Fibroblast of skin of back (primary cell): Measurements from ENCODE around the gene TRAPPC11.
A peak's percentile ranks its signal among the peaks of the same experiment; 100 is the strongest.

ENCODE experiments used
- DNase-seq: peaks from one replicate; pipeline ENCODE4 v3.0.0-alpha.2; 2013

Gene TRAPPC11

GRCh38 chr4:183637461-183637860 is 21.6 kb upstream of the TRAPPC11 start:
- DNase-seq: peak; percentile 53

DNA sequence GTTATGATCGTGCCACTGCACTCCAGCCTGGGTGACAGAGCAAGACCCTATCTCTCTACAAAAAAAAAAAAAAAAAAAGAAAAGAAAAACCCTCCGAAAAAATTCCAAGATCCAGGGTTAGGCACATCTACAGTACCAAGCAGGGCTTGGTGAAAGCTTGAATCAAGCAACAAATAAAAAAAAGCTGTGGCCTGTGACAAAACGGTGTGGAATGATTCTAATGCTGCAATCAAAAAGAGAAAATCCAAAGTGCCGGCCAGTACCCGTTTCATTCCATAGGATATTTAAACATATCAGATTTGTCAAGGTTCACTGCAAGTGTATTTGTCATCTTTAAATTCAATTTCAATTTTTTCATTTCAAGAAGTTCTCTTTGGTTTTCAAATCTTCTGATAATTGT is 20.7 kb upstream of the TRAPPC11 start:
- peak; percentile 67 for DNase-seq

- DNase-seq: peak; percentile 65
Observed at GRCh38 chr4:183639291-183639690, 19.8 kb upstream of the TRAPPC11 start.

DNA sequence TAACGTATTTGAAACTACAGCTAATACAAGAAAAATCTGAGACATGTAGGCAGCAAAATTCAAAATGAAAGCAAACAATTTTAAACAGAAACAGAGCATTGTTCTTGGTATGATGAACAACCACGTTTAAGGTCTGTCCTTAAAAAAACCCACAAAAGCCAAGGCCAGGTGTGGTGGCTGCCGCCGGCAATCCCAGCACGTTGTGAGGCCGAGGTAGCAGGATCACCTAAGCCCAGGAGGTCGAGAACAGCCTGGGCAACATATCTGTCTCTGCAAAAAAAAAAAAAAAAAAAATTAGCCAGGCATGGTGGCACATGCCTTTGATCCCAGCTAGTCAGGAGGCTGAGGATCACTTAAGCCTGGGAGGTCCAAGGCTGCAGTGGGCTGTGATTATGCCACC is 13.8 kb upstream of the TRAPPC11 start:
- DNase-seq: no peak

- DNase-seq: no peak
Observed at GRCh38 chr4:183657564-183657963, 1.5 kb upstream of the TRAPPC11 start.

DNA sequence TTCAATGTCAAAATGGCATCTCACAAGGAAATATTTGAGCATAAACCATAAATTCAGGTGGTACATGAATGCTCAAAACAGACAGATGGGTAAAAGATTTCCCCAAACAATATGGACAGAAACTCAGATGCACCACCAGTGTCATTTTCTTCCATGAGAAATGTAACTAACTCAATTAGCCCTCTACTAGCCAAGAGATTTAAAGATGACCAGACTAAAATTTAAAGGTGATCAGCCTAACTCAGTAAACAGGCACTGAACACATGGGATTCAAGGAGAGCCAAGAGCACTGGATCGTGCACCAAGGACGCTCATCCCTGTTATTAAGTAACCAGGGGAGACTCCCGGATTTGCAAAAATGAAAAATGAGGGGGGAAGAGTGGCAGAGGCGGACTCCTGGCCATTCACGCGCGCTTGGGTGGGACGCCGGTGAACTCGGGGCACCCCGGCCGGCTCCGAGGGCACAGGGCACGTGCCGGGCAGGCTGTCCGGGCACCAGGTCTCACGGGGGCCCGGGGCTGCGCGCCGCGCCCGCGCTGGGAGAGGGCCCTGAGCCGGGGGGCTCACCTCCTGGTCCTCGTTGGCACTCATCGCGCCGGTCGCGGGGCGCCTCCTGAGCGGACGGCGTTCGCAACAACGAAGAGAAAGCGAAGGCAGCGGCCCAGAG is 598 bp upstream of the TRAPPC11 start:
- no peak for DNase-seq

GRCh38 chr4:183659872-183660242 is 764 bp downstream of the TRAPPC11 start:
- DNase-seq: no peak

DNA sequence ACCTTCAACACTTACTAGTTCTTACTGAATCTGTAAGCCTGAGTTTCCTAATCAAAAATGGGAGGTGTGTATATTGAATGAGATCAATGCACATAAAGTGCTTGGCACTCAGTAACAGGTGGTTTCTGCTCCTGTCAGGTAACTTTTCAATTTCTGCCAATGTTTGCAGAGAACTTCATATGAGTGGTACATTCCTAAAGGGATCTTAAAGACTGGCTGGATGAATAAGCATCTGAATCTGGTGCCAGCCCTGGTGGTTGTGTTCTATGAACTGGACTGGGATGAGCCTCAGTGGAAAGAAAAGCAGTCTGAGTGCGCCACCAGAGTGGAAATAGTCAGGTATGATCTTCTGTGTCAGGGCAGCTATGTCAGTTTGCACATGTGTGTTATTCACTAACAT is 7.0 kb downstream of the TRAPPC11 start:
- no peak for DNase-seq

DNA sequence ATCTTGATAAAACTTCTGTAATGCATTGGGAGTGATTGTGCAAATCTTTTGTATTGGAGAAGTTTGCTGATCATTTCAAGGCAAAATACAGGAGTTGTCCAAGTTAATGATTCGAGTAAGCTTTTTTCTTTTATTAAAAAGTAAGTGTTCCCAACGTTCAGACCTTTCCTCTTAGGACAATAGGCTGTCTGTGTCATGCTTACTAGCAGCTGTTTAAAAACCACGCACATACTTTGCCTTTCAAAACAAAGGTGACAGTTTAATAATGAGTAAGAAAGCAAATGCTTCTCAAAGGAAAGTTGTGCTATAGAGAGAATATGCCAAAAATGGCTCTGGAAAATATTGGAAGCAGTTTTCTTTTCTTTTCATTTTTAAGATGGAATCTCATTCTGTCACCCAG is 11.2 kb downstream of the TRAPPC11 start:
- DNase-seq: no peak

DNA sequence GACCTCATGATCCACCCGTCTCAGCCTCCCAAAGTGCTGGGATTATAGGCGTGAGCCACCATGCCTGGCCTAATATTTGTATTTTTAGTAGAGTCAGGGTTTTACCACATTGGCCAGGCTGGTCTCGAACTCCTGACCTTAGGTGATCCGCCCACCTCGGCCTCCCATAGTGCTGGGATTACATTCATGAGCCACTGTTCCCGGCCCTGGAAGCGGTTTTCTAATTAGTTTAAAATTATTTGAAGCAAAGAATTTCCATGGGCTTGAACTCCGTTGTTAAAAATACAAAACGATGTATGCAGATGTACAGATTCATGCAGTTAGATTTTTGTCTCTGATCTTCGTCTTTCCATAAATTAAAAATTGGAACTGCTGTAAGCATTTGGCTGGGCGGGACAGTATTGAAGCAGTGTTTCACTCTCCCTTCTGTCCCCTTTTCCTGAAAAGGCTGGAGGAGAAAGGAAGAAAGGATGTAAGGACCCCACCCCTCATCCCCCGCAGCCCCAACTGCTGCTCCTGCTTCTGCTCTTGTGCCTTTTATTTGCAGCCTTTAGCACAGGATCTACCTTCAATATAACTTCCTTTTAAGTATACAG is 12.0 kb downstream of the TRAPPC11 start:
- DNase-seq: no peak

GRCh38 chr4:183674153-183674552 is 15.1 kb downstream of the TRAPPC11 start:
- no peak for DNase-seq

DNA sequence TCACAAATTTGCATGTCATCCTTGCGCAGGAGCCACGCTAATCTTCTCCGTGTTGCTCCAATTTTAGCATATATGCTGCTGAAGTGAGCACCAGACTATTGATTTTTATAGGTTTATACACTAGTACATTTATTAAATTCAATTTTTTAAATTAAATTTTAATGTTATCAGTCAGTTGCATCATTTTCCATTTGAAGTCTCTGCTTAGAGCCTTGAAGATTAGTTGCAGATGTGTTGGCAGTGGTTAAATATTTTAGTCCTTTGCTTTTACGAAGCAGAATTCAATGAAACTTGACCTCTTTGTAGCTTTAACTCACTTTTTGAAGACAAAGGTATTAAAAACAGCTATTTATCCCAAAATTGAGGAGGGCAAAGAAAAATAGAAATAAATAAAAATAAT is 16.5 kb downstream of the TRAPPC11 start:
- no peak for DNase-seq

- no peak for DNase-seq
Observed at GRCh38 chr4:183681119-183681518, 22.0 kb downstream of the TRAPPC11 start.

GRCh38 chr4:183686461-183686860 is 27.4 kb downstream of the TRAPPC11 start:
- DNase-seq: no peak

DNA sequence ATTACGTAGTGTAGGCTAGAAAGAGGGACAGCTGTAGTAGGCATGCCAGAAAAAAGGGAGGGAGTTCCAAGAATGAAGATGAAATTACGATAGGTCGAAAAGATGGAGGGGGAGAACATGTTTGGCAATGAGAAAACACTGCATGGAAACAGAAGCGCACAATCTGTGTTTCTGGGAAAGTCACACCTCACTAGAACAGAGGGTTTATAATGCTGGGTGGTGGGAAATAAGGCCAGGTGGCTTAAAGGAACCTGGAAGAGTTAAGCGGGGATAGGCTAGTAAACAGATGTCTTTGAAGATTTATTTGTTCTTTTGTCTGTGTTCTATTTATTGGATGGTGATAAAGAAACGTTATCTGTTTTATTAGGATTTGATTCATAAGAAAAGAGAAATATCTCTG is 29.1 kb downstream of the TRAPPC11 start:
- DNase-seq: no peak

DNA sequence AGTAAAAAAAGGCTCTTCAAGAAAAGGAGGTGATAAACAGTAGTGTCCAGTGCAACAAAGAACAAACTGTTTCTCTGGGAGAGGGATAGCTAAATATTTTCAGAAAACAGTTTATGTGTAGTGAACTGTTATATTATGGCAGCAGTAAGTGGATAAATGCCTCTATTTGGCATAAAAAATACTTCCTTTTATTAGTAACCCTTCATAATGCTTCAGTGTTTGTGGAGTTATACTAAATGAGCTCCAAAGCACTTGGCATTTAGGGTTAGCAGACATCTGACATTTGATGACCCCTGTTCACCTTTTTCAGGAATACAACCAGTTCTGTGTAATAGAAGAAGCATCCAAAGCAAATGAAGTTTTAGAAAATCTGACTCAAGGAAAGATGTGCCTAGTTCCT is 31.9 kb downstream of the TRAPPC11 start:
- DNase-seq: no peak

- no peak for DNase-seq
Observed at GRCh38 chr4:183691897-183692296, 32.8 kb downstream of the TRAPPC11 start.

DNA sequence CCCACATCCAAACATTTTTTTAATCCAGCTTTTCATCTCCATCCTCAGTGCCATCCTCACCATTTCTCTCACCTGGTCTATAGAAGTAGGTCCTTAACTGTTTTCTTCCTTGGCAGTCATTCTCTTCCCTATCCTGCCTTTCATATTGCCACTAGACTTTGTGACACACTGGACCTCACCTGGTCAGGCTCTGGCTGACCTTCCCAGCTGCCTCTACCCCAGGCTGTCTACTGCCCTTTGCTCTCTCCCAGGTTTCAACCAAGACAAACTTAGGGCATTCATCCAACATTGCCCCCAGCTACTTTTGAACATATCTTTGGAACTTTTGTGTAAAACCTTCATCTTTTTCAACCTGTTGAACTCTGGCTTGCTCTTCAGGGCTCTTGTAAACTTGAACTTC is 39.8 kb downstream of the TRAPPC11 start:
- DNase-seq: no peak

GRCh38 chr4:183700407-183700806 is 41.3 kb downstream of the TRAPPC11 start:
- no peak for DNase-seq

DNA sequence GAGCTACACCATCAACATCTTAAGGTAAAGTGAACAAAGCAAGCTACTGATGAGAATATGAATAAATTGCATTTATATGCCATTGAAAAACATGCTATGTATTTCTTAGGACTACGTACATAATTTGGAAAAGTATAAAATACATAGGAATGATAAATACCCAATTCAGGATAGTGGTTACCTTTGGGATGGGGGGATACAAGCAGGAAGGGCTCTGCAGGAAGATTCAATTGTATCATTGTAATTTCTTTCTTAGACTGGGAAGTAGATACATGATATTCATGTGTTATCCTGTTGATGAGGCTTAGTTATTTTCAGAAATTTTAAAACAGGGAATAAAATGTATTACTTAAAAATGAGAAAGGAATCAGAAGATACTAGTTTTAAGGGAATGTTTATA is 43.4 kb downstream of the TRAPPC11 start:
- DNase-seq: no peak

DNA sequence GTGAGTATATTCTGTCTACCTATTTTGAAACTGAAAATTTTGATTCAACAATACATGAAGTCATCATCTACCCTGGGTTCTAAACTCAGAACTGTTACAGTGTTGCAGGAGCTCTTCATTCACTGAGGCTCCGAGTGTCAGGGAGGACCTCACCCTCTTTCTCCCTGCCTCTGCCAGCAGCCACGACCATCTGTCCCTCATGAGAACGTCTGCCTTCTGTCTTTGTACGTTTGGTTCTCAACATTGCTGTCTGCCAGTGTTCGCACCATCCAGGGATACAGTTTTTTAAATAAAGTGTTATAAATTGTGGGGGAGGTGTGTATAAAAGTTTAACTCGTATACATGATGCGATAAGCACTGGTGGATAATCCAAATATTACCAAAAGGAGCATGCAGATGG is 55.5 kb downstream of the TRAPPC11 start:
- DNase-seq: no peak

DNA sequence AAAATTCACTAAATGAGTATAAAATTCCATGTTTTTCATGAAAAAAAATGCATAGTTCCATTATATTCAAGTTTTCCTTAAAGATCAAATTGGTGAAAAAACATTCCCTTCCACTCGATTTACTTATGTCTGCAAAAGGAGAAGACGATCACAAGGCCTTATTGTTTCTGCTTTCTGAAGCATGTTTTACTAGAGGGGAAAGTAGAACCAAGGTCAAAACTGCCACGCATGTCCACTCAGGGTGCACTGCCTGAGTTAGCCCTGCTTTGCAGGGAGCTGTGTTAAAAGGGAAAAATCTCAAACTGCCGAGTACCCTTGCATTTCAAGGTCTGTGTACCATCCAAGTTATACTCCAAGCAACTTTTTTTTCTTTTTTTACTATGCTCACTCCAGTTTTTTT is 57.2 kb downstream of the TRAPPC11 start:
- no peak for DNase-seq

DNA sequence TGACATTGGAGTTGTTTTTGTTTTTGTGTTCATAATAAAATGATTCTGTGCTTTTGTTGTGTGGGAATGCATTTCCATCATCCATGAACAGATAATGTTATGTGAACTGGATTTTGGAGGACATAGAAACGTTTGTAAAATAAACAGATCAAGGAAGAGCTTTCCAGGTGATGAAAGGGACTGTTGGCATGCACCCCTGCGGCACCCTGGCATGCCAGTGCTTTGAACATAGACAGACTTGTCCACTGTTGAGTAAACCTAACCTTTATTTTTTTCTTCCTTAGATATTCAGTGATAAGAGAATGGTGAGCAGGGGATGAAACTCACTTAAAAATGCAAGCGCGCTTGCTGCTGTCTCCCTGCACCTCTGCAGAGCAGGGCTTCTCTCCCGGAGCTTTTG is 59.8 kb downstream of the TRAPPC11 start:
- no peak for DNase-seq

GRCh38 chr4:183721207-183722081 is 62.4 kb downstream of the TRAPPC11 start:
- DNase-seq: peak; percentile 32
